OCI-LY3 (cell line): ENCODE results near the gene ETAA1.

Experiments used
- H2AFZ ChIP-seq: fragments of 200-600, 300-600 bp; shearing (Covaris generic); 2 replicates; pipeline ENCODE4 v1.6.0; 2014; ENCODE audit warnings: antibody characterized with exemption, low read depth, low read length
- H3K27ac ChIP-seq: fragments of 200-600, 300-600 bp; sonication (generic); 2 replicates; pipeline ENCODE4 v1.5.1; 2014; ENCODE audit warnings: mild to moderate bottlenecking, low read length, moderate library complexity, mixed read lengths
- H3K27me3 ChIP-seq: fragments of 200-600, 300-600 bp; sonication (generic); 2 replicates; pipeline ENCODE4 v1.6.1; 2014; ENCODE audit warnings: low read depth, low read length, mixed read lengths
- H3K36me3 ChIP-seq: fragments of 200-600, 300-600 bp; sonication (generic); replicated peaks from 2 replicates; pipeline ENCODE3; 2014; ENCODE audit warnings: low read depth, low read length, mixed read lengths
- H3K4me1 ChIP-seq: fragments of 300-600, 200-600 bp; sonication (generic); 2 replicates; pipeline ENCODE4 v1.6.1; 2014; ENCODE audit warnings: low read length, mixed read lengths
- H3K4me2 ChIP-seq: fragments of 200-600, 300-600 bp; sonication (generic); 2 replicates; pipeline ENCODE4 v1.6.1; 2014; ENCODE audit warnings: low read length, mixed read lengths
- H3K4me3 ChIP-seq: fragments of 300-600, 200-600 bp; sonication (generic); 2 replicates; pipeline ENCODE4 v1.5.1; 2014; ENCODE audit warnings: antibody characterized with exemption, mild to moderate bottlenecking, low read length, moderate library complexity
- H3K79me2 ChIP-seq: fragments of 300-600, 200-600 bp; shearing (Covaris generic); 2 replicates; pipeline ENCODE4 v1.6.1; 2014; ENCODE audit warnings: mild to moderate bottlenecking, low read length, mixed read lengths
- H3K9ac ChIP-seq: fragments of 300-600, 200-600 bp; shearing (Covaris generic); 2 replicates; pipeline ENCODE4 v1.6.0; 2014; ENCODE audit warnings: mild to moderate bottlenecking, low read length, moderate library complexity
- H3K9me3 ChIP-seq: fragments of 200-600, 300-600 bp; shearing (Covaris generic); 2 replicates; pipeline ENCODE4 v1.6.1; 2014; ENCODE audit warnings: low read length, mixed read lengths; ENCODE audit not compliant: insufficient read depth
- H4K20me1 ChIP-seq: fragments of 200-600, 300-600 bp; sonication (generic); 2 replicates; pipeline ENCODE4 v1.6.1; 2016; ENCODE audit warnings: low read length, mixed read lengths; ENCODE audit not compliant: insufficient read depth
- EZH2phosphoT487 ChIP-seq: fragments of 200-600 bp; shearing (Covaris generic); IDR thresholded peaks from 2 replicates; pipeline ENCODE4 v1.6.1; 2018; ENCODE audit warnings: antibody characterized with exemption, mixed run types, low read depth
- TF ChIP-seq, protein P1 (sequence below): fragments of 200-600, 300-600 bp; sonication (generic); IDR thresholded peaks from 2 replicates; pipeline ENCODE4 v1.5.1; 2014; ENCODE audit warnings: antibody characterized with exemption, low read length, low read depth

The ETAA1 gene

GRCh38 chr2:67456428-67456827 lies 59.3 kb downstream of the ETAA1 start:
- Histone ChIP-seq H3K27ac (no peak overlapping the region), H3K4me2 (no peak overlapping the region), H3K9ac (no peak overlapping the region), H3K4me1 (no peaks in the 10 kb centered on the region), H2AFZ (no peak overlapping the region), H3K36me3 (no peaks in the 10 kb centered on the region), H3K27me3 (no peaks in the 10 kb centered on the region), H3K4me3 (no peak overlapping the region), H3K9me3 (no peaks in the 10 kb centered on the region), H3K79me2 (no peaks in the 10 kb centered on the region), H4K20me1 (no peaks in the 10 kb centered on the region)
- no peak for TF ChIP-seq EZH2phosphoT487
- TF ChIP-seq, protein P1, sequence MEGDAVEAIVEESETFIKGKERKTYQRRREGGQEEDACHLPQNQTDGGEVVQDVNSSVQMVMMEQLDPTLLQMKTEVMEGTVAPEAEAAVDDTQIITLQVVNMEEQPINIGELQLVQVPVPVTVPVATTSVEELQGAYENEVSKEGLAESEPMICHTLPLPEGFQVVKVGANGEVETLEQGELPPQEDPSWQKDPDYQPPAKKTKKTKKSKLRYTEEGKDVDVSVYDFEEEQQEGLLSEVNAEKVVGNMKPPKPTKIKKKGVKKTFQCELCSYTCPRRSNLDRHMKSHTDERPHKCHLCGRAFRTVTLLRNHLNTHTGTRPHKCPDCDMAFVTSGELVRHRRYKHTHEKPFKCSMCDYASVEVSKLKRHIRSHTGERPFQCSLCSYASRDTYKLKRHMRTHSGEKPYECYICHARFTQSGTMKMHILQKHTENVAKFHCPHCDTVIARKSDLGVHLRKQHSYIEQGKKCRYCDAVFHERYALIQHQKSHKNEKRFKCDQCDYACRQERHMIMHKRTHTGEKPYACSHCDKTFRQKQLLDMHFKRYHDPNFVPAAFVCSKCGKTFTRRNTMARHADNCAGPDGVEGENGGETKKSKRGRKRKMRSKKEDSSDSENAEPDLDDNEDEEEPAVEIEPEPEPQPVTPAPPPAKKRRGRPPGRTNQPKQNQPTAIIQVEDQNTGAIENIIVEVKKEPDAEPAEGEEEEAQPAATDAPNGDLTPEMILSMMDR: no peak

DNA sequence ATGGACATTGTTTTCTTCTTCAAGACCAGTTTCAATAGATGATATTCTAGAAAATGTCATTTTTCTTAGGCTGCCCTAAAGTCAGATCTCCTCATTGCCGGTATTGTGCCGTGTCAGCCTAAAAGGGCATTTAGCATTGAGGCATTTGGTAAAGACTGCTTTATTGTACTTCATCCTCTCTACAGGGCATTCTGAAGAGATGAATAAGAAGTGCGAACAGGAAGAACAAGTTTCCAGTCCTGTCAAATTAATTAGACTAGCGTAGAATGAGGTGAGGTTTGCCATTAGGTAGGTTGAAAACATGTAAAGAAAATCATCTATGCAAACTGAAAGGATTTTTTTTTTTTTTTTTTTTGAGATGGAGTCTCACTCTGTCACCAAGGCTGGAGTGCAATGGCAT lies 60.6 kb downstream of the ETAA1 start:
- Histone ChIP-seq H3K79me2 (no peaks in the 10 kb centered on the region), H3K4me3 (no peak overlapping the region), H3K27ac (no peak overlapping the region), H3K4me1 (no peaks in the 10 kb centered on the region), H3K9ac (no peak overlapping the region), H4K20me1 (no peaks in the 10 kb centered on the region), H2AFZ (no peak overlapping the region), H3K9me3 (no peaks in the 10 kb centered on the region), H3K4me2 (no peak overlapping the region), H3K27me3 (no peaks in the 10 kb centered on the region), H3K36me3 (no peaks in the 10 kb centered on the region)
- TF ChIP-seq EZH2phosphoT487: no peak
- TF ChIP-seq, protein P1: no peak

- no peak overlapping the region for H2AFZ ChIP-seq
Observed at GRCh38 chr2:67459761-67460160, 62.6 kb downstream of the ETAA1 start.

More at GRCh38 chr2:67459761-67460160, 62.6 kb downstream of the ETAA1 start:
- no peaks in the 10 kb centered on the region for H3K27me3 ChIP-seq
- H3K4me1 ChIP-seq: no peaks in the 10 kb centered on the region
- no peaks in the 10 kb centered on the region for H3K79me2 ChIP-seq
- no peaks in the 10 kb centered on the region for H3K36me3 ChIP-seq
- H3K27ac ChIP-seq: no peak overlapping the region
- H4K20me1 ChIP-seq: no peaks in the 10 kb centered on the region
- H3K4me2 ChIP-seq: no peak overlapping the region
- no peaks in the 10 kb centered on the region for H3K9me3 ChIP-seq
- H3K4me3 ChIP-seq: no peak overlapping the region
- H3K9ac ChIP-seq: no peak overlapping the region
- TF ChIP-seq, protein P1: no peak
- no peak for TF ChIP-seq EZH2phosphoT487
